Loucy (cell line): ENCODE results near the gene LRP3.
"Not testable (repeated sequence)": the region's sequence is repeated elsewhere in the genome, so short reads cannot be mapped to it uniquely, and the experiment has no call there.

Source experiments
- H2AFZ ChIP-seq: fragments of 200-600 bp; sonication (generic); 2 replicates; pipeline ENCODE4 v1.6.0; 2016; ENCODE audit warnings: antibody characterized with exemption, mild to moderate bottlenecking, low read length, moderate library complexity
- H3F3A ChIP-seq: fragments of 200-600 bp; 2 replicates; pipeline ENCODE4 v1.6.0; 2016; ENCODE audit warnings: antibody characterized with exemption, low read depth, mild to moderate bottlenecking
- H3K27me3 ChIP-seq: fragments of 200-600 bp; sonication (generic); 2 replicates; pipeline ENCODE4 v1.6.1; 2014; ENCODE audit warnings: low read length, mild to moderate bottlenecking; ENCODE audit not compliant: insufficient read depth, poor library complexity, severe bottlenecking
- H3K36me3 ChIP-seq: fragments of 200-600 bp; sonication (generic); 2 replicates; pipeline ENCODE4 v1.6.1; 2016; ENCODE audit warnings: low read length; ENCODE audit not compliant: insufficient read depth
- H3K4me1 ChIP-seq: fragments of 200-600 bp; sonication (generic); 2 replicates; pipeline ENCODE4 v1.5.1; 2014; ENCODE audit warnings: low read length, mild to moderate bottlenecking; ENCODE audit not compliant: insufficient read depth, poor library complexity, severe bottlenecking
- H3K4me2 ChIP-seq: fragments of 200-600 bp; sonication (generic); 2 replicates; pipeline ENCODE4 v1.6.0; 2014; ENCODE audit warnings: antibody characterized with exemption, low read length, low read depth, mild to moderate bottlenecking; ENCODE audit not compliant: poor library complexity, severe bottlenecking
- H3K4me3 ChIP-seq: fragments of 200-600 bp; sonication (generic); 2 replicates; pipeline ENCODE4 v1.5.1; 2014; ENCODE audit warnings: low read length, mild to moderate bottlenecking, mixed read lengths; ENCODE audit not compliant: poor library complexity, severe bottlenecking
- H3K79me2 ChIP-seq: fragments of 200-600 bp; sonication (generic); 2 replicates; pipeline ENCODE4 v1.6.1; 2014; ENCODE audit warnings: low read length; ENCODE audit not compliant: insufficient read depth
- H3K9ac ChIP-seq: fragments of 200-600 bp; sonication (generic); 2 replicates; pipeline ENCODE4 v1.6.0; 2014; ENCODE audit warnings: mild to moderate bottlenecking, low read depth, low read length, moderate library complexity; ENCODE audit not compliant: poor library complexity, severe bottlenecking
- H3K9me2 ChIP-seq: fragments of 200-600 bp; sonication (generic); replicated peaks from 2 replicates; pipeline ENCODE4 v1.6.1; 2016; ENCODE audit warnings: low read depth, low read length, mixed read lengths
- H3K9me3 ChIP-seq: fragments of 200-600 bp; sonication (generic); 2 replicates; pipeline ENCODE4 v1.6.1; 2014; ENCODE audit warnings: mild to moderate bottlenecking, antibody characterized with exemption, low read length, low read depth; ENCODE audit not compliant: insufficient read depth
- H4K20me1 ChIP-seq: fragments of 200-600 bp; sonication (generic); 2 replicates; pipeline ENCODE4 v1.6.0; 2014; ENCODE audit warnings: antibody characterized with exemption, low read length, mild to moderate bottlenecking; ENCODE audit not compliant: insufficient read depth, poor library complexity, severe bottlenecking
- EZH2phosphoT487 ChIP-seq: fragments of 200-600 bp; IDR thresholded peaks from 2 replicates; pipeline ENCODE4 v1.6.1; 2018; ENCODE audit warnings: antibody characterized with exemption, mild to moderate bottlenecking, moderate library complexity, borderline replicate concordance
- TF ChIP-seq, protein P1 (sequence below): fragments of 200-600 bp; sonication (generic); conservative IDR thresholded peaks from 2 replicates; pipeline ENCODE4 v1.5.1; 2014; ENCODE audit warnings: mild to moderate bottlenecking, antibody characterized with exemption, low read length

Gene LRP3

DNA sequence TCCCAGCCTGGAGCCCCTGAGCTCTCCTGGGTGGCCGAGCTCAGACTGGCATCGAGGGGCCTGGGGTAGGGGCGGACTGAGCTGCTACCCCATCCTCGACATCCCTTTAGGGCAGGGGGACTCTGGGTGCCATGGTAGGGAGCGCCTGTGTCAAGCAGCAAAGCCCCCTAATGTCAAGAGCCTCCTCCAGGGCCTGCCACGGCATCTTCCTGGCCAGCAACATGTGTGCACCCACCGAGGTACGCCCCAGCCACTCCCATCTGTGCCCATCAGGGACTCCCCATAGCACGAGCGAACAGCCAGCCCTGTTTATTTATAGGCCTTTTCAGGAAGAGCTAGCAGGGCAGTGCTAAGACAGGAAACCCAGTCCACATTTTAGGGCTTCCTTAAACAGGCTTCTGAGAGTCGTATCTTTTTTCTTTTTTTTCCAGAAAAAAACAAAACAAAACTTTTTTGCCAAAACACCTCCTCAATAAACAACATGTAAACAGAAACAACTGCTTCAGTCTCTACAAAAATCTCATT, 14.3 kb downstream of the LRP3 start:
- peak overlapping the region; percentile 20 for H3K4me3 ChIP-seq
- no peaks in the 10 kb centered on the region for H3F3A ChIP-seq
- H3K36me3 ChIP-seq = no peaks in the 10 kb centered on the region
- peak overlapping the region; percentile 65 for H2AFZ ChIP-seq
- H3K4me2 ChIP-seq = peak overlapping the region; percentile 49
- H3K9ac ChIP-seq = peak overlapping the region; percentile 53
- no peaks in the 10 kb centered on the region for H3K79me2 ChIP-seq
- peaks cover 21% of the 10 kb centered on the region for H3K4me1 ChIP-seq
- no peaks in the 10 kb centered on the region for H3K9me3 ChIP-seq
- no peaks in the 10 kb centered on the region for H3K27me3 ChIP-seq
- H3K9me2 ChIP-seq = no peaks in the 10 kb centered on the region
- H4K20me1 ChIP-seq = no peaks in the 10 kb centered on the region
- no peak for TF ChIP-seq EZH2phosphoT487
- TF ChIP-seq, protein P1, sequence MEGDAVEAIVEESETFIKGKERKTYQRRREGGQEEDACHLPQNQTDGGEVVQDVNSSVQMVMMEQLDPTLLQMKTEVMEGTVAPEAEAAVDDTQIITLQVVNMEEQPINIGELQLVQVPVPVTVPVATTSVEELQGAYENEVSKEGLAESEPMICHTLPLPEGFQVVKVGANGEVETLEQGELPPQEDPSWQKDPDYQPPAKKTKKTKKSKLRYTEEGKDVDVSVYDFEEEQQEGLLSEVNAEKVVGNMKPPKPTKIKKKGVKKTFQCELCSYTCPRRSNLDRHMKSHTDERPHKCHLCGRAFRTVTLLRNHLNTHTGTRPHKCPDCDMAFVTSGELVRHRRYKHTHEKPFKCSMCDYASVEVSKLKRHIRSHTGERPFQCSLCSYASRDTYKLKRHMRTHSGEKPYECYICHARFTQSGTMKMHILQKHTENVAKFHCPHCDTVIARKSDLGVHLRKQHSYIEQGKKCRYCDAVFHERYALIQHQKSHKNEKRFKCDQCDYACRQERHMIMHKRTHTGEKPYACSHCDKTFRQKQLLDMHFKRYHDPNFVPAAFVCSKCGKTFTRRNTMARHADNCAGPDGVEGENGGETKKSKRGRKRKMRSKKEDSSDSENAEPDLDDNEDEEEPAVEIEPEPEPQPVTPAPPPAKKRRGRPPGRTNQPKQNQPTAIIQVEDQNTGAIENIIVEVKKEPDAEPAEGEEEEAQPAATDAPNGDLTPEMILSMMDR = no peak

DNA sequence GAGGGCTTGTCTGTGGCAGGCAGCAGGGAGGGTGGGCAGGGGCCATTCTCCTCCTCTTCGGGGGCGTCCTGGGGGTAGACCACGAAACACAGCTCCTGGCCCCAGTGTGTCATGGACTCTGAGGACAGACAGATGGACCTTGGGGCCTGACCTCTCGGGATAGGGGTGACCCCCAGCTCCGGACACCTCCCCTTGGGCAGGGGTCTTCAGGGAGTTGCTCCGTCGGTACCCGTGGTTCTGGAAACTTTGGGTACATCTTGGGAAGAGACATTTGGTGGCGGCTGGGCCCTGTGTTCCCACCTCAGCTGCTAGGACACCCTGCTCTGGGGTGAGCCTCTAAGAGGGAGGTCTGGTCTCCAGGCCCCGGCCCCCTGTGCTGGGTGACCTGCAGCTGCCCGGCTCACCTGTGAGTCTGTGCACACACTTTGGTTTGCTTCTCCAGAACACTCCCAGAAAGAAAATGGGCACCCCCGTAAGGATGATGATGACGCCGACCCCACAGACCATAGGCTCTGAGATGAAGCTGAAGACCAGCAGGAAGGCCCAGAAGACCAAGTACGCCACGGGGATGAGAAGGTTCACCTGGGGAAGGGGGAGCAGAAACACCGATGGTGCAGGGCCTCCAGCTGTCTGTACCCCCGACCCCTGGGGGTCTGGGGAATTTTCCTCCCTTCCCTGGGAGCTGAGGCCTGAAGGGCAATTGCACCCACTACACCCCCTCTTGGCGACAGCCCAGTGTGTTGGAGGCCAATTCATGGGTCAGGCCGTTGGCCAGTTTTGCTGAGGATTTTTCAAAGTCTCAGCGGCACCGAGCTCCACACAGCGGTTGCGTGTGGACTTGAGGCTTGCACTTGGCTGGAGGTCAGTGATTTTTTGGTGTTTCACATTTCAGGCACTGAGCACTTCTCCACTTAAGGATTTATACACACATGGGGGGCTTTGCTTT, 15.0 kb downstream of the LRP3 start:
- peak overlapping the region; percentile 53 for H3K9ac ChIP-seq

DNA sequence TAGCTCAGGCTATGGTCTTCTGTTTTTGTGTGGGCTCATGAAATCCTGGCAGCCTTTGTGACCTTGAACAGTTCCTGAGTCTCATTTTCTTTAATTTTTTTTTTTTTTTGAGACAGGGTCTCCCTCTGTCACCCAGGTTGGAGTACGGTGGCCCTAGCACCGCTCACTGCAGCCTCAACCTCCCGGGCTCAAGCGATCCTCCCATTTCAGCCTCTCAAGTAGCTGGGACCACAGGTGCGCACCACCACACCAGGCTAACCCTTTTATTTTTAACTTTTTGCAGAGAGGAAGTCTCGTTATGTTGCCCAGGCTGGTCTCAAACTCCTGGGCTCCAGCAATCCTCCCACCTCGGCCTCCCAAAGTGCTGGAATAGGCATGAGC, 15.7 kb downstream of the LRP3 start:
- not testable (repeated sequence) for H3K9ac ChIP-seq, H3K4me3 ChIP-seq, H3K27me3 ChIP-seq, H2AFZ ChIP-seq, H3F3A ChIP-seq, H4K20me1 ChIP-seq, H3K36me3 ChIP-seq, H3K4me2 ChIP-seq, H3K9me2 ChIP-seq, H3K79me2 ChIP-seq, H3K9me3 ChIP-seq
- H3K4me1 ChIP-seq = peaks cover 21% of the 10 kb centered on the region

More for the DNA sequence above, 15.0 kb downstream of the LRP3 start:
- peak overlapping the region; percentile 20 for H3K4me3 ChIP-seq
- no peaks in the 10 kb centered on the region for H3K79me2 ChIP-seq
- no peaks in the 10 kb centered on the region for H3K27me3 ChIP-seq
- H3F3A ChIP-seq = no peaks in the 10 kb centered on the region
- no peak for TF ChIP-seq EZH2phosphoT487
- TF ChIP-seq, protein P1 = no peak
- no peaks in the 10 kb centered on the region for H4K20me1 ChIP-seq
- H3K9me2 ChIP-seq = no peaks in the 10 kb centered on the region
- H3K4me2 ChIP-seq = peak overlapping the region; percentile 49
- H3K36me3 ChIP-seq = no peaks in the 10 kb centered on the region
- H3K9me3 ChIP-seq = no peaks in the 10 kb centered on the region
- H3K4me1 ChIP-seq = peaks cover 21% of the 10 kb centered on the region
- peak overlapping the region; percentile 65; the same call in 1 of the 2 replicates for H2AFZ ChIP-seq
